Hematopoietic multipotent progenitor cell treated with erythropoietin and hydrocortisone succinate and interleukin-3 and kit ligand, for 6 days (in vitro differentiated cells): ENCODE results near the gene CCNG2.

Source experiments
- DNase-seq: peaks from one replicate; pipeline ENCODE4 v3.0.0-alpha.2; 2015

The CCNG2 gene

DNA sequence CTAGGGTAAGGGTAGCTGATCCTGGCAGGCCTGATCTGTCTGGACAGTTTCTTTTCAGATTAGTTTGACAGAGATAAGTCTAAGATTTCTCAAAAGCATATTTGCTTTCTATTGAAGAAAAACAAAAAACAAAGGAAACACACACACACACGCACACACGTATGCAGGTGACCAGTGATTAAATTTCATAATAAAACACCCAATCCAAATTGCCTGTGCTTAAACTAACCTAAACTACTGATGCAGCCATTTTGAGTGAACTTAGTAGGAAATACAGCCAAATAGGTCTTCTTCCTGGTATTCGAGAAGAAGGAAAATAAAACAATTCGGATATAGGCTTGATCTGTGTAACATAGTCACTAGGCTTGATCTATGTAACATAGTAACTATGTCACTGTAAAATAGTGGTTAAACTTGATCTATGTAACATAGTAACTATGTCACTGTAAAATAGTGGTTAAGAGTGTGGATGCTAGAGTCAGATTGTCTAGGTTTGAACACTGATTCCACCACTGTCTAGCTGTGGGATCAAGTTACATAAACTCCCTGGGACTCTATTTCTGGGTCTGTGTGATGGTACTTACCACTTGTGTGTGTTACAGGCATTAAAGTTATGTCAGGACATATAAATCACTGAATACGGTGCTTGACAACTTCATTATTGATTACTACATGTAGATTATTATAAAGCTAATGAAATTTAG, 9.8 kb upstream of the CCNG2 start:
- DNase-seq = no peak

DNA sequence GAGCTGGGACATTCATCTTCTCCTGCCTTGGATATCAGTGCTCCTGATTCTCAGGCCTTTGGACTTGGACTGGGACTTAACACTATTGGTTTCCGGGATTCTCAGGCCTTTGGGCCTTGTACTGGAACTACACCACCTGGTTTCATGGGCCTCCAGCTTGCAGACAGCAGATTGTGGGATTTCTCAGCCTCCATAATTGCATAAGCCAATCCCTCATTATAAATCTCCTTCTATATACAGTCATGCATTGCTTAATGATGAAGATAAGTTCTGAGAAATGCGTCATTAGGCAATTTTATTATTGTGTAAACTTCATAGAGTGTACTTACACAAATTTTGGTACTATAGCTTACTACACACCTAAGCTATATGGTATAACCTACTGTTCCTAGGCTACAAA, 8.9 kb upstream of the CCNG2 start:
- peak; percentile 53 for DNase-seq

DNA sequence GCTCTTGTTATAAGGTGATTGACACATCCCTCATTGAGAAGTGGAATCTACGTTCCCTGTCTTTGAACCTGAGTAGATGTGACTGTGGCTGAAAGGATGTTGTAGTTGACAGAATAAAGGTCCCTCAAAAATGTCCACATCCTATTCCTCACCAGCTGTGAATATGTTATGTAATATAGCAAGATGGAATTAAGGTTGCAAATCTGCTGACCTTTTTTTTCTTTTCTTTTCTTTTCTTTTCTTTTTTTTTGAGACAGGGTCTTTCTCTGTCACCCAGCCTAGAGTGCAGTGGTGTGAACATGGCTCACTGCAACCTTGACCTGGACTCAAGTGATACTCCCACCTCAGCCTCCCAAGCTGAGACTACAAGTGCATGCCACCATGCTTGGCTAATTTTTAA, 7.2 kb upstream of the CCNG2 start:
- no peak for DNase-seq

DNA sequence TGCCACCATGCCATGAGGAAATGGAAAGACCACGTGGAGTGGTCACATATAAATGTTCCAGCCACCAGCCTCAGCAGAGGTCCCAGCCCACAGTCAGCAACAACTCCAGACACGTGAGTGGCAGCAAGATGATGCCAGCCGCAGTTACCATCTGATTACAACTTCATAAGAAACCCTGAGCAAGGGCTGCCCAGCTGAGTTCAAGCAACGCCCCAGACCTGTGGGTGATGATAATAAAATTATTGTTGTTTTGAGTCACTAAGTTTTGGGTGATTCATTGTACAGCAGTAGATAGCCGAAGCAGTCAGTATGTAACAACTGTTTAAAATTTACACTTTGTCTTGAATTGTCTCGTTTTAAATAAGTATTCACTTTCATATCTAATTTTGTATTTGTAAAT, 5.8 kb upstream of the CCNG2 start:
- DNase-seq = peak; percentile 96

DNA sequence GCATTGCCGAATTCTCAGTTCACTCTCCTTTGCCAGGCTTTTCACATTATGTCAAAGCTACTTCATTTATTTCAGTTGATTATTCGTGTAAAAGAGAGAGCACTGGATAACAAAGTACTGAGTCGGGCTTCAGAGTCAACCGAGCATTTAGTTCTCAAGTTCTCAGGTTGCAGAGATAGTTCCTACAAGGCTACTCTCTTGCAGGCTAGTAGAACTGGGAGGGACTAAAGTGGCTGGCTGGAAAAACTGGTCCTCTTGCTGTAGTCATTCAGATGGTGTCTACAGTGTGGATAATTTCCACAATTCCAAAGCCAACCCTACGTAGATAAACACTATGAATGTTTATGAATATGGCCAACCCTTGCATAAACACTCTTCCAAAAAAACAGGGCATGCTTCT, 4.6 kb upstream of the CCNG2 start:
- no peak for DNase-seq

DNA sequence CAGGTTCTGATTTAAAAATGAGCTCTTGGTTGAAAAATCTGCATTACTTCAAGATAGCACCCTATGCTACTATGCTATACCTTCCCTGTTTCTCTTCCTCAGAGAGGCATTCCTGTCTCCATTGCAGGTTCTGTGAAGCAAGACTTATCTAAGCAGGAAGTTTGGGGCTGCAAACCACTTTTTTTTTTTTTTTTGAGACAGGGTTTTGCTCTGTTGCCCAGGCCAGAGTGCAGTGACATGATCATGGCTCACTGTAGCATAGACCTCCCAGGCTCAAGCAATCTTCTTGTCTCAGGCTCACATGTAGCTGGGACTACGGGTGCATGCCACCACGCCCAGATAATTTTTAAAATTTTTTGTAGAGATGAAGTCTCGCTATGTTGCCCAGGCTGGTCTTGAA, 4.0 kb upstream of the CCNG2 start:
- peak; percentile 54 for DNase-seq

DNA sequence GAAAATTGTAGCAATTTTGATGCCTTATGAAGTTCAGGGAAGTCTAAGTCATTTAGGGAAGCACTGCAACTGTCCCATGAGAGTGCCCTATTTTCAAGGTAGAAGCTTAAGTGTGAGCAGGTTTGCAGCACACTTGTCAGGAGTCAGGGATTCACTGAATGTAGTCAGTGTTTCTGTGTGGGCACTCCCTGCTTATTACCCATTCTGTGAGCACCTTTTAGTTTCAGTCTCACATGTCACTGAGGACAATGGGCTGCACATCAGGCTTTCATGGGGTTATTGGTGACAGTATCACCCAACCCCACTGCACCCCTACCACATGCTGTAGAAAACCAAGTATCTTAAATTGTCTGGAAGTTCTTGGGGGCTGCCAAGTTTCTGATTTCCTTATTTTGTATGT, 2.9 kb upstream of the CCNG2 start:
- no peak for DNase-seq

DNA sequence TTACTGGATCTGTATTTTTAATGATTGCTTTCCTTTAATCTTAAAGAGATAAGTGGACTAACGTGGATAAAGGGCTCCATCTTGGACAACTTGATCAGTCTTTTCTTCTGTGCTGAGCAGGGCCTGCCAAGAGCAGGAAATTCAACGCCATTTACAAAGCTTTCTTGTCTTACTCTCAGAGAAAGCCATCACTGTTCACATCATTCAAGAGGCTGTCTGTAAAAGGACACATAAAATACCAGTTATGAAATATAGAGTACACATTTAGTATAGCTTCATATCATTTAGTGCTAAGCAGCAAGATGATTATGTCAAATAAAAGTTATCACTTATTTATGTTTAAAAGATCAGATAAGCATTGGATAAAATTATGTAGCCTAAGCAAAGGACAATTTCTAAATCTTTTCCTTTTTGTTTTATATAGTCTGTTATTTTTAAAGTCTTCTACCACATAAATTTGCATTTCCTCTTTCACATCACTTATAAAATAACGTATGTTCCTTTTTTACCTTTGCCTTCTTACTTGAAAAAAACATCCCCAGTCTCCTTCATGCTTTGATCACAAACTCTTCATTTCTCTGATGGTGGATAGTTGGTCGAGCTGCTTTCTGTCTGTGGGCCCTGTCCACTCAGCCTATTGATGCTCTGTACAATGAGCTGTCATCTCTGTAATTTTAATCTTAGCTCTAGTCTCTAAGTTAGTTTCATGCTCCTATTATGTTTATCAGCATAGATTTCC, 2.1 kb upstream of the CCNG2 start:
- no peak for DNase-seq

DNA sequence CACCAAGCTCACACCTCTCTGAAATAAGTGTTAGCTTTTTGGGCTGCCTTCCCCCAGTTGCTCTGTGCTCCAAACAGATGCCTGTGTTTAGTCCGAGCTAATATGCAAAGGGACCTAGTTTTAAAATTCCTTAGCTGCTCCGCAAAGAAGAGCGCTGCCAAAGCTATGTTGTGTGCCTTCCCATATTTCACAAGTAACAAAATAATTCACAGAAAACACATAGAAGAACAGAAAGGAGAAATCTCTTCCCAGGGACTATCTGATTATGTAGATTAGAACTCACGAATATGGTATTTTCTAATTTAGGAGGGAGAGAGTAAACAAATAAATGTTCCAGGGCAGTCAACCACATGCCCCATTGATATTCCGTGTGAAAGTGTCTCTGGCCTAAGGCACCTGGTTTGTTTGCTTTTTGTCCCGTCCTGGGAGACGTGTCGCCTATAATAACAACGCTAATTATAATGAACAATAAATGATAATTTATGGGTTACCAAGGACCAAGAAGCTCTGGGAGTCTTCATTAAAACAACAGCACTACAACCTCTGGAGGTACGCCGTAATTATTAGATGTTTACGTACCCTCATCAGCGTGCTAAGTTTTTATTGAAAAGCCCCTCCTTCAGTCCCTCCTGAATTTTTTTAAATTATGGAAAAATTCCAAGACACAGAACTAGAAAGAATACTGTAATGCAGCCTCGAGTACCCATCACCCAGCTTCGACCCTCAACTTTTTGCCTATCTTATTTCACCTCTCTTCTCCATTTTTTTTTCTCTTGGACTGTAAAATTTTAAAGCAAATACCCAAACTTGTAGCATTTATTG, 1.2 kb upstream of the CCNG2 start:
- DNase-seq = no peak

DNA sequence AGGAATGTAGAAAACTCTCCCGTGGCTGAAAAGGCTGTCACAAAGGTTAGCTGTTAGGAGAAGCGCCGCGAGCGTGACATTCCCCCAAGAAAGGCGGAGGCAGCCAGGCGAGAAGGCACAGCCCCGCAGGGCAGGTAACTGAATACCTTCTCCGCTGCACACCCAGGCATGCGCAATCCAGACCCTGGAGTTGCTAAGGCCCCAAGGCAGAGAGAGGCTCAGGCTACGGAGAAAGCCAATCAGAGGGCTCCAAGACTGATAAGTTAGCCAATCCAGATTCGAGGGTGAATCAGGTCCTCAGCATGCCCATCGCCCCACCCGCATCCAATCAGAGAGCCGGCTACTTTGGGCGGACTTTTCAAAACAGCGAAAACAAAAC, 485 bp upstream of the CCNG2 start:
- peak; percentile 100 for DNase-seq

DNA sequence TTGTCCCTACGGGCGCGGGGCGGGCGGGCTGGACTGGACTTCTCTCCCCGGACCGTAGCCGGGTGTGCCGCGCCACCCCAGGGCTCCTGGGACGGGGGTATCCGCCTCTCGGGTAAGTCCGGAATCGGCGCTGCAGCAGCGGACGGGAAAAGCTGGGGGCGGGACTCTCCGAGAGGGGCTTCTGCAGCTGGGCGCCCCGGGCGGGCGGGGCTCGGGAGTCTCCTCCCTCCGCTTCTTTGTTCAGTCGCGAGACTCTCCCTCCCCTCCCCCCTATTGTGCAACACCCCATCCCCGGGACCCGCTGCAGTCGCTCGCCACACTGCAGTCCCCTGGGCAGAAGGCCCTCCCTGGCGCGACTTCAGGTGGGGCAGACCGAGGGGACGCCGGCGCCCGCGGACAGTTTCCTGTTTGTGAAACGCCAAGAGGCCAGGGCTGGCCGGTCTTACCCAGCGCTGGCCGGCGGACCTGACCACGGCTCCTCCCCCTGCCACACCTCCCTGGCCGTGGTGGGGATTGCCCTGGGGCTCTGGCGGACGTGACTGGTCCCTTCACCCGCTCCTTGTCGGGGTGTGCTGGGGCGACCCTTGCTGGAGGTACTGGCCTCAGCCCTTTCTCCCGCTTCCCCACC, 966 bp downstream of the CCNG2 start:
- DNase-seq = peak; percentile 83

DNA sequence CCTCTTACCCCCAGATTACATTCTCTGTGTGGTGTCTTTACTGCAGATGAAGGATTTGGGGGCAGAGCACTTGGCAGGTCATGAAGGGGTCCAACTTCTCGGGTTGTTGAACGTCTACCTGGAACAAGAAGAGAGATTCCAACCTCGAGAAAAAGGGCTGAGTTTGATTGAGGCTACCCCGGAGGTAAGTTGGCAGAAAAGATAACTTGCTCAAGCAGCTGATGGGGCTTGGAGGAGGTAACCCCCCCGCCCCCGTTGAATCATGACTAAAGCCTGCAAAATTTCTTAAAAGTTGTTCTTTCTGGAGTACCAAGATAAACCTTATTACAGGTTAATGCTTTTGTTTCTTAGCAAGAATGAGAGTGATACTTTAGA, 1.5 kb downstream of the CCNG2 start:
- no peak for DNase-seq

DNA sequence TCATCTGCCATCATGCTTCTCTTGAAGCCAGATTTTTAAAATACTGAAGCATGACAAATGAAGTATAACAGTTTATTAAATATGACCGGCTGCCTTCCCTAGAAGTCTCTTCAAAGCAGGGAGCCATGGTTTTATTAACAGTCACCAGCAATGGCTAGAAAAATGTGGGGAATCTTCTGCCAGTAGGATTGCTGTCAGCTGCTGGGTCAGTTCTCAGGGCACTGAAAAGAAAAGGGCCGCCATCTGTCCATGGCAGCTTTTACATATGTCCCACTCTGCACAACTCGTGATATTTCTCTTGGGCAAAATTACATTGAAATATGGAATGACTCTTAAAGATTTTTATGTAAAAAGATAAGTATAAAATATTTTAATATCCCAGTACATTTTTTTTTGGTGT, 2.8 kb downstream of the CCNG2 start:
- no peak for DNase-seq

DNA sequence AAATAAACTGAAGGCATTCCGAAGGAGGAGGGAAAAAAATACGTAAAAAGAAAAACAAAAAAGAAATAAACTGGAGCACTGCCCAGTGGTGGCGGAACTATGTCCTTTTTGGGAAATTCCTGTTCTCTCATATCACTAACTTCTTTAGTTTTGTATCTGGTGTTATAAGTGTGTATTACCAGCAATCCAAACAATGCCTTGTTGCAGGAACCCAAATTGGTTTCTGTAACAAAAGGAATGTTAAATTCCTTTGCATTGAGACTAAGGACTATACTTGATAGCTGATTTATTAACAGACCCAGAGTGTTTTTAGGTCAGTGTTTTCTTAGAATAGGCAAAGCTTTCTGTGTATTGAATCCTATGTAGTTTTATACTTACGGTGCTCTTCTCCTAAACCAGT, 6.6 kb downstream of the CCNG2 start:
- DNase-seq = no peak

DNA sequence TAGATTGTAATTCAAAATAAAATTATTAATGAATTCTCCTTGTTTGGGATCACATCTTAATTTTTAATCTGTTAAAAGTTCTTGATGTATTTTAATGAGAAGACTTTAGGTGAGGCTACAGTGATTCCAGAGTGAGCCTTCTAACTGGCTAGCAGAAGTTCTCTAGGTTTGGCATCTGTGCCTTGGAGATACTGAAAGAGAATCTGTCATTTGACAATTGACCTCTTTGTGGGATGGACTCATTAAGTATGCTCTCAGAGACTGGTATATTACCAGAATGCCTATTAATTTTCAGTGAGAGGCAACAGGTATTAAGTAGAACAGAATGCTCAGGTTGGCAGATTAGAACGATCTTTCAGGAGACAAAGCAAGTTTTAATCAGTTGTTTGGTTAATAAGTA, 10.2 kb downstream of the CCNG2 start:
- no peak for DNase-seq

DNA sequence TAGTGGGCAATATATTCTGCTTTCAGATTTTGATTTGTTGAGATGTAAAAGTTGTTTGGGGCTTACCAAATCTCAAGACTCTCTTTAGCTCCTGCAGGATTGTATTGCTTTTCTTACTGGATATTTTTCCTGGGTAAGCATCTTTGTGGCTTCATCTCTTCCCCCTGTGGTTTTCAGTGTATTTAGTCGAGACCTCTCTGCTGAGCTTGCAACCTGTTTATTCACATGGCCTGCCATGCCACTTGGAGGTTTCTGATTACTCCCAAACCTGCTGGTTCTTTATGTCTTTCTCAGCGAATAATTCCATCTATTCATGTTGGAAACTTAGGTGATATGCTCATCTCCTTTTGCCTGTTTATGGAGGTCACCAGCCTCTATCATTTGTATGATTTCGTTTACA, 10.9 kb downstream of the CCNG2 start:
- no peak for DNase-seq

DNA sequence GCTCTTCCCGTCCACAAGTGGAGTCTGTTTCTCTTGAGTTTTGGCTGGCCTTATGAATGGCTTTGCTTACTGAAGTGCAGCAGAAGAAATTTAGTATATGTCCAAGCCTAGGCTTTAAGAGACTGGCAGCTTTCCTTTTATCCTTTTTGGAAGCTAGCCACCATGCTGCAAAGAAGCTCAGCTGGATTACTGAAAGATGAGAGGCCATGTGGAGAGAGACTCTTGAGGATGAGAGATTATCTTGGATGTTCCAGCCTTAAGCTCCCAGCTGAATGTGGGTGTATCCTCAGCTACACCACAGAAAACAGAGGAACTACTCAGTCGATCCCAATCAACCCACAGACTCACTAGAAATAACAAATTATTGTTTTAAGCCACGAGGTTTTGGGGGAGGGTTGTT, 12.5 kb downstream of the CCNG2 start:
- no peak for DNase-seq

DNA sequence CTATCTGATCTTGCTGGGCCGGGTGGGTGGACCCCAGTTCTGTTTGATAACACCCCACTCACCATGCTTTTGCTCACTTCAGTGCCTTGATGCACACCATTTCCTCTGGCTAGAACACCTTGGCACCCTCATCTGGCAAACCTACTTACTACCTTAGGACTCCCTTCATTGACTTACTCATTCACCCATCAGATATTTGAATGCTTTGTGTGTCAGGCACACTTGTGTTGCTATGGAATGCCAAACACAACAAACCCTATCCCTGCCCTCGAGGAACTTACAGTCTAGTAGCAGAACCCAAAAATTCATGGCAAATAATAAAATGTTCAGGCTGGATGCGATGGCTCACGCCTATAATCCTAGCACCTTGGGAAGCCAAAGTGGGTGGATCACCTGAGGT, 13.9 kb downstream of the CCNG2 start:
- DNase-seq = no peak

DNA sequence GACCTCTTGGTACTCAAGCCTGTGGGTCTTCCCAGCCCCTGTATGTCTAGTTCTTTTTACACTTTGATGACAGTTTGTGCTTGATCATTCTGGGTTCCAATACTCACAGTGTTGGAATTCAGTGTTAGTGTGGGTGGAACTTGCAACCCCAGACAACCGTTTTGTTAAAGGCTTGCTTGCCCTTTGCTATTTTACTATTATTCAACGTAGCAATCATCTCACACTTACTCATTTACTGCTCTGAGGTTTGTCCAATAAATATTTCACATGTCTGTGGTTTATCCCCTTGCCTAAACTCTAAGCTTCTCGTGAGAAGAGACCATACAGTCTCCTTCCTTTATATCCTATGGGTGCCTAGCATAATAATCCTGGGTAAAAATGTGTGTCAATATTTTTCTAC, 15.3 kb downstream of the CCNG2 start:
- no peak for DNase-seq

DNA sequence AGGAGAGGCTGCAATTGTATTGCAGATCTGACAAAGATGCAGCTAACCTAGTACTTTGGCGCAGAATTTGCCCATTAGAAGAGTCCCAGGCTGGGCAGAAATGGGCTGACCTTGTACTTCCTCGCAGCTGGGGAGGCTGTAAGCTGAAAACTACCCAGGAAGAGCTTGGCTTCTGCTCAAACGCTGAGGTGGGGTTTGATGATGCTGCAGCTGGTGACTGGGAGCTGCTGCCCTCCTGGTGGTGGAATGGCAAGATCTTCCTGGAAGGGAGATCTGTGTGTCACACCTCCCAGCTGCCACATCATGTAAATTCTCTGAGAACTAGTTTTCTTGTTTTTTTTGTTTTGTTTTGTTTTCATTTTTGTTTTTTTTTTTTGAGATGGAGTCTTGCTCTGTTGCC, 17.4 kb downstream of the CCNG2 start:
- DNase-seq = no peak

DNA sequence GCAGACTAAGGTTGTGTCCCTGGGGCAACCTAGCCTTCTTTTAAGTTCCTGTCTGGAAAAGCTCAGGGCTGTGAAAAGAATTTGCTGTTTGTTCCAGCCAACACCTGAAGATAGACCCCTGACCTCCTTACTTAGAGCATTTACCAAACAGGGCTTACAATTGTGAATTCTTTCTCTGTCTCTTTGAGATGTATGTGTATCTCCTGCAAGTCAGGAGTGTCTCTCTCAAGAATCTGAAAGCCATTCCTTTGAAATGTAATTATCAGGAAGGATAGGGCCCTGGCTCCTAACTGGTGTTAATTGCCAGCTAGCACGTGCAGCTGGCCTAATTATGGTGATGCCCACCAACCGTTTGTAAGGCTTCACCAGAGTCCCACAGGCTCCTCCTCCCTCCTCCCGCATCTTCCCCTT, 18.2 kb downstream of the CCNG2 start:
- no peak for DNase-seq

DNA sequence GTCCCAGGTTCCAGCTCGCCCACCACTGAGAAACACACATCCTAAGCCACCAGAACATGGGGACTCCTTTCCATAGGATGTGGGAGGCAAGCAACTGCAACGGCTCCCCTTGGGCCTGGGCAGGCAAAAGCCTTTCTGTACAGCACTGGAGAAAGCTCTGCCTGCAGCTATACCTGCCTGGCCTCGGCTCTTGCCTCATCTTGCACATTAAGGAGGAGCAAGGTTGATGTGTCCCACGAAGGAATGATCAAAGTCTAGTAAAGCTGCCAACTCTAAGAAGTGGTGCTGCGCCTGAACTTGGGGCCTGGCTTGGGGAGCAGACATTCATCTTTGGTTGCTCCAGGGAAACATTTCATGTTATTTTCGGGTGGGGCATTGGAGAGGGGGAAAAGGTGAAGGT, 19.6 kb downstream of the CCNG2 start:
- no peak for DNase-seq

DNA sequence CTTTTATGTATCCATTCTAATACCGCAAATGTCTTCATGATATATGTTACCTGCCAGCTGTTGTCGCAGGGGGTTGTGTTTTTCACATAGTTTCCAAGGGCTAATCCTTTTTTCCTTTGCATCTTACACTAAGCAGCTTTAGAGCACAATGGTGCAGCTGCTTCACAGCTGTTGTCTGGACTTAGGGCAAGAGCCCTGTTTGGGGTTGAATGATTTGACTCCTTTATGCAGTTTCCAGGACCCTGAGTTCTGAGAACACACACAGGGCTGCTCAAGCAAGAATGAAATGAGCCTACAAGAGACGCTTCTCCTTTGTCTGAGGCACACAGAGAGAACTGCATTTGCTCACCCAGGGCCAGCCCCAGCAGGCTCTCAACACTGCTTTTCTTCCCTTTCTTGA, 20.2 kb downstream of the CCNG2 start:
- no peak for DNase-seq

DNA sequence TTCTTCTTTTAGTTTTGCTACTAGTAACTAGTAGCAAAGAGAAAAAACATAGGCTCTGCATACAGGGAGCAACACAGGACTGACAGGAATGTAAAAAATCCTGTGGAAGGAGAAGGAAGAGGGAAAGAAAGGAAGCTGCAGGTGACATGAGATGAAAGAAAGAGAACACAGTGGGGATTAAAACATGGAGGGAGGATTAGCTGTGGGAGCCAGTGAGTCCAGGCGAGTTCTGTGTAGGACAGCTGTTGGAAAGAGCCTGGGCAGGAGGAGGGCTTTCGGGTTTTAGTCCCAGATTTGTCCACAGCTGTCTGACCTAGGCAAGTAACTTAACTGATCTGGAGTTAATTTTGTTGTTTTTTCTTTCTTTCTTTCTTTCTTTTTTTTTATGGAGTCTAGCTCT, 21.6 kb downstream of the CCNG2 start:
- no peak for DNase-seq
